ENCODE results near the gene PKNOX1.
"Not testable (repeated sequence)": the region's sequence is repeated elsewhere in the genome, so short reads cannot be mapped to it uniquely, and the experiment has no call there.

Gene PKNOX1

DNA sequence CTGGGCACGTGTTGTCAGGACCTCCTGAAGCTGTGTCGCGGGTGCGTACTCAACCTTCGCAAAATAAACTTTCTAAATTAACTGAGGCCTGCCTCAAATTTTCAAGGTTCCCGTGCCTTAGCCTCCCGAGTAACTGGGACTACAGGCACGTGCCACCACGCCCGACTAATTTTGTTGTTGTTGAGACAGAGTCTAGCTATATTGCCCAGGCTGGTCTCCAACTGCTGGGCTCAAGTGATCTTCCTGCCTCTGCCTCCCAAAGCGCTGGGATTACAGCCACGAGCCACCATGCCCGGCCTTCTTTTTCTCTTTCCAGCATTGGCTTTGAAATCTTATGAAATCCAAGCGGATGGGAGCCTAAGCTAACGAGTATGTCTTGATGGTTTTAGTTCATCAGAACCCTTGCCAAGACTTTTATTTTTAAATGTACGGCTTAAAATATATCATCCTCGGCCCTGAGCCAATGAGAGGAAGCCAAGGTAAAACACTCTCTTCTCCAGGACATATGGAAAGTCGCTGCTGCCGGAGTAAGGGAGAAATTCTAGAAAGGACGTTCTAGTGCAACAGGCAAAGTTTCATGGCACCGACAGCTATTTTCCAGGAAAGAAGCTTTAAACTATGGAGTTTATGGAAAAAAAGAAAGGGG is 36.3 kb upstream of the PKNOX1 start:
- in situ Hi-C loops (cut with HindIII; ENCODE audit: low pct_unique_long_range_greater_than_20kb, low sequenced_read_pairs): no loop called here
- no peak for DNase-seq (ENCODE audit: low read depth in 1 of 2, low spot score in 1 of 2)
- no peak for TF ChIP-seq JUND (IDR thresholded peaks at IDR 0.05; ENCODE audit: low read depth)

DNA sequence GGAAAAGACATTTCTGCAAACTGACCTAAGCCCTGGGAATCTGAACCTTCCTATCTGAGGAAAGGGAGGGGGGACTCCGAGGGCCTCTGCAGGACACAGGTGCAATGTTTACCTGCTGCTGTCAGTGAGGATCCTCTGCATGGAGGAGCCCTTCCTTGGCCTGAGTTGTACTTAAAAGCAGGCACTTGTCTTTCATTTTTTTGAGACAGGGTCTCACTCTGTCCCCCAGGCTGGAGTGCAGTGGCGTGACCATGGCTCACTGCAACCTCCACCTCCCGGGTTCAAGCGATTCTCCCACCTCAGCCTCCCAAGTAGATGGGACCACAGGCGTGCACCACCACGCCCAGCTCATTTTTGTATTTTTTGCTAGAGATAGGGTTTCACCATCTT is 35.8 kb upstream of the PKNOX1 start:
- DNase-seq (ENCODE audit: low read depth in 1 of 2, low spot score in 1 of 2); in situ Hi-C loops (cut with HindIII; ENCODE audit: low pct_unique_long_range_greater_than_20kb, low sequenced_read_pairs): not testable (repeated sequence)

DNA sequence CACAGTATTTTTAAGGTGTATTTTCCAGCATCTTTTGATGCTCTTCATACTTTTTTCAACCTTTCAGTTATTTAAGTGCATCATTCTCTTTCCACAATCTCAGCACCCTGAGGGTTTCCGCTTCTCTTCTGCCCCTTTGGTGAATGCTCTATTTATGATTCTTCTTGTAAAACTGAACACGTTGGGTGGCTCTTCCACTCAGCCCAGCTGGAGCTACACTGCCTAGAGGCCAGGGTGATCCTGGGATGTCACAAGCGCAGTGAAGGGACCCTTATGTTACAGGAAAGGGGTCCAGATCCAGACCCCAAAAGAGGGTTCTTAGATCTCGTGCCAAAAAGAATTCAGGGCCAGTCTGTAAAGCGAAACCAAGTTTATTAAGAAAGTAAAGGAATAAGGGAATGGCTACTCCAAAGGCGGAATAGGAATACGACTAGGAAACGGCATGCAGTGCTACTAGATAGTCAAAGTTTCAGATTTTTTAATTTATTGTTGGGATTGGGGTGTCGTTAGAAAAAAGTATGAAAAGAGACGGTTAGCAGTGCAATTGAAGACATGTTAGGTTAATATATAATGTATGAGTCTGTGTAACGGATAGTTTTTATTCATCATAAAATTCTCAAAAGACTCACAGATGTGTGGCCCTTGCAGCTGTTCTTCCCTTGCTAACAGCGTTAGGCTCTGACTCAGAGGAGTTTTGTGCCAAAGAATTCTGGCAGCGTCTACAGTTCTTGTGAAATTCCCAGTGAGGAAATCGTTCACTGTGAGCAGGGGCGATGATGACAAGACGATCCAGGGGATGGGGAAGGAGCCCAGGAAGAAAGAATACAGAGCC is 34.6 kb upstream of the PKNOX1 start:
- in situ Hi-C loops (cut with HindIII; ENCODE audit: low pct_unique_long_range_greater_than_20kb, low sequenced_read_pairs): no loop called here
- peak; percentile 18 to 67 for DNase-seq (ENCODE audit: low read depth in 1 of 2, low spot score in 1 of 2)
- TF ChIP-seq JUND (IDR thresholded peaks at IDR 0.05; ENCODE audit: low read depth): no peak

DNA sequence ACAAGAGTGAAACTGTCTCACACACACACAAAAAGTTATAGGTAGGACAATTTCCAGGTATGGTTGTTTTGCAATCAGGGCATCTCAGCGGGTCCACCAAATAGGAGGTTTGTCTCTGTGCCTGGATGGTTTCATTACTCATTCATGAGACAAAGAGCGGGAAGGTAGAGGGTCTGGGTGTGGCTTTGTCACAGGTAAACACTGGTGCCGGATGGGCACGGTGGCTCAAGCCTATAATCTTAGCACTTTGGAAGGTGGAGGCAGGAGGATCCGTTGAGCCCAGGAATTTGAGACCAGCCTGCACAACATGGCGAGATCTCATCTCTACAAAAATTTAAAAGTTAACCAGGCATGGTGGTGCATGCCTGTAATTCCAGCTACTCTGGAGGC is 32.7 kb upstream of the PKNOX1 start:
- no peak for DNase-seq (ENCODE audit: low read depth in 1 of 2, low spot score in 1 of 2)
- TF ChIP-seq JUND (IDR thresholded peaks at IDR 0.05; ENCODE audit: low read depth): no peak
- in situ Hi-C loops (cut with HindIII; ENCODE audit: low pct_unique_long_range_greater_than_20kb, low sequenced_read_pairs): no loop called here

DNA sequence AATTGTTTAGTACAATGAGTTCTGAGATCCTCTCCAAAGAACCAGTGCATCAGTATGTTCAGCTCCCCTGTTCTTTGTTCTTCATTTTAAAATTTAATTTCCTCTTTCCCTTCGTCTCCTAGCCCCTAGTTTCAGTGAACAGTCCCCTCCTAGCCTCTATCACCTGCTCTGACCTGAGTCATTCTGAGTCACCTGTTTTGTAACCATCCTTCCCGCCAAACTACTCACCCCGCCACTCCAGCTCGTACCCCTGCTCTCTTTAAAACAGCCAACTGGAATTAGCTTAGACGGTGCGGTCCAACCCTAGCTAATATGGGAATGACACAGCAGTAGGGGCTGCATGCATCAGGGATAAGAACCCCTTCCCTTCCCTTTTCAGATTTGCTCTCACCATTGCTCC is 32.1 kb upstream of the PKNOX1 start:
- DNase-seq (ENCODE audit: low read depth in 1 of 2, low spot score in 1 of 2): no peak
- in situ Hi-C loops (cut with HindIII; ENCODE audit: low pct_unique_long_range_greater_than_20kb, low sequenced_read_pairs): no loop called here
- TF ChIP-seq JUND (IDR thresholded peaks at IDR 0.05; ENCODE audit: low read depth): no peak

DNA sequence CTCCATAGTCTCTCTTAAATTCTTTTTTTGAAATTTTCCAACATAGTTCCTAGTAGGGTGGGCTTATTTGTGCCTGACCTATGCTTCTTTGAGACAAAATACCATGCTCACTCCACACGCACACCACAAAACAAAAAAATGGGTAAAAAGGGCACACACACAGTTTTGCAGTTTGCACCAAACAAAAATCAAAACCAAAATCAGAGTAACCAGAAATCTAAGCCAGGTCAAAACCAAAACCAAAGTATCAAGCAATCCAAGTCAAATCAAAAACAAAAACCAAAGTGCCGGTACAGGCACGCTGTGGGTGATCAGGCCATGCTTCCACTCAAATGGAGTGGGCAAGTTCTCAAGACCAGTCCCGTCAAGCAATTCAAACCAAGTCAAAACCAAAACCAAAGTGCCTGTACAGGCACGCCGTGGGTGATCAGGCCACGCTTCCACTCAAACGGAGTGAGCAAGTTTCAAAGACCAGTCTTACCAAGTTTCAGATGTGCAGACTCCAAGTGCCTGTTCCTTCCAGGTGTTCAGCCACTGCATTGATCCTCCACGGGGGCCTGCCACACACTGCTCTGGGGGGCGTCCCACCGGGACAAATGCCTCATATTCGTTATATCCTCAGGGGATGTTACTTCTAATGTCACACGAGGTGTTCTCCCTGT is 25.1 kb upstream of the PKNOX1 start:
- DNase-seq (ENCODE audit: low read depth in 1 of 2, low spot score in 1 of 2); in situ Hi-C loops (cut with HindIII; ENCODE audit: low pct_unique_long_range_greater_than_20kb, low sequenced_read_pairs): not testable (repeated sequence)

DNA sequence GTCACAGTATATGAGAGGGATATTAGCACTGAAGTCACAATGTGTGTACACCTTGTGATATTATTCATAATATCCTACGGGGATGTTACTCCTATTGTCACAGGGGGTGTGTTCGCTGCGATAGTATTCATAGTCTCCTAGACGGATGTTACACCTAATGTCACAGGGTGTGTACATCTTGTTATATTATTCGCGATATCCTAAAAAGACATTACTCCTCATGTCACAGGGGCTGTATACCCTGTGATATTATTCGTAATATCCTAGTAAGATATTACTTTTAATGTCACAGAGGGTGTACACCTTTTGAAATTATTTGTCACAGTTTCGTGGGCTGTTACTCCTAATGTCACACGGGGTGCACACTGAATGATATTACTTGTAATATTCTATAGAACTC is 23.2 kb upstream of the PKNOX1 start:
- DNase-seq (ENCODE audit: low read depth in 1 of 2, low spot score in 1 of 2); in situ Hi-C loops (cut with HindIII; ENCODE audit: low pct_unique_long_range_greater_than_20kb, low sequenced_read_pairs): not testable (repeated sequence)

DNA sequence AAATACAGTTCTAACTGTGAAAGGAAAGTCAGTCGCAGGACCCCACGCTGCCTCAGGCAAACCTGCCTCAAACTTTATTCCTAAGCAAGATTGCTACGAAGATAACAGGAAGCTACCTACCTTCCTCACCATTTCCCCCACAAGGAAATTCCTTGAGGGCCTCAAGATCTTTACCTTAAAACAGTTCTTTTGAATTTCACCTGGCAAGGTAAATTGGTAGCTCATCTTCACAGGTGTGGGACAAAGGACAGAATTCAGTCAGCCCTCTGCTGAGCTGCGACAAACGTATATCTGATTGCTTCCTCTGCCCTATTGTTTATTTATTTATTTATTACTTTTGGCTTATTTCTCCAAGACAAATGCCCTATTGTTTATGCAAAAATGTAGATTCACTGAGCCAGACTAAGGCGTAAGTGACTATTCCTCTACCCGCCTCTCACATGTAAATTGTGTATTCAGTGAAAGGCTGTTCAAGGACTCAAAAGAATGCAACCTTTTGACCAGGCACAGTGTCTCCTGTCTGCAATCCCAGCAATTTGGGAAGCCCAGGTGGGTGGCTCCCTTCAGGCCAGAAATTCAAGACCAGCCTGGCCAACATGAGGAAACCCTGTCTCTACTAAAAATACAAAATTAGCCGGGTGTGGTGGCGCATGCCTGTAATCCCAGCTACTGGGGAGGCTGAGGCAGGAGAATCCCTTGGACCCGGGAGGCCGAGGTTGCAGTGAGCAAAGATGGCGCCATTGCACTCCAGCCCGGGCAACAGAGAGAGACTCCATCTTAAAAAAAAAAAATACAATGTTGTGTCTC is 17.3 kb upstream of the PKNOX1 start:
- TF ChIP-seq JUND (IDR thresholded peaks at IDR 0.05; ENCODE audit: low read depth): no peak
- no peak for DNase-seq (ENCODE audit: low read depth in 1 of 2, low spot score in 1 of 2)
- in situ Hi-C loops (cut with HindIII; ENCODE audit: low pct_unique_long_range_greater_than_20kb, low sequenced_read_pairs): no loop called here

DNA sequence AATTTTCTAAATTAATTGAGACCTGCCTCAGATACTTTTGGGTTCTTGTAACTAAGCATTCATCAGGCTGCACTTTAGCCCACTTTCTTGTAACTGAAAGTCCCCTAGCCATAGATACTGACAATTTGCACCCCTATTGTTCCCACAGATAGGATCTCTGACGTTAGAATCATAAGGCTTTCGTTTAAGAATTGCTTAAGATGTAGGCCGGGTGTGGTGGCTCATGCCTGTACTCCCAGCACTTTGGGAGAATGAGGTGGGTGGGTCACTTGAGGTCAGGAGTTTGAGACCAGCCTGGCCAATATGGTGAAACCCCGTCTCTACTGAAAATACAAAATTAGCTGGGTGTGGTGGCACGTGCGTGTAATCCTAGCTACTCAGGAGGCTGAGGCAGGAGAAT is 16.2 kb upstream of the PKNOX1 start:
- in situ Hi-C loops (cut with HindIII; ENCODE audit: low pct_unique_long_range_greater_than_20kb, low sequenced_read_pairs); DNase-seq (ENCODE audit: low read depth in 1 of 2, low spot score in 1 of 2): not testable (repeated sequence)

DNA sequence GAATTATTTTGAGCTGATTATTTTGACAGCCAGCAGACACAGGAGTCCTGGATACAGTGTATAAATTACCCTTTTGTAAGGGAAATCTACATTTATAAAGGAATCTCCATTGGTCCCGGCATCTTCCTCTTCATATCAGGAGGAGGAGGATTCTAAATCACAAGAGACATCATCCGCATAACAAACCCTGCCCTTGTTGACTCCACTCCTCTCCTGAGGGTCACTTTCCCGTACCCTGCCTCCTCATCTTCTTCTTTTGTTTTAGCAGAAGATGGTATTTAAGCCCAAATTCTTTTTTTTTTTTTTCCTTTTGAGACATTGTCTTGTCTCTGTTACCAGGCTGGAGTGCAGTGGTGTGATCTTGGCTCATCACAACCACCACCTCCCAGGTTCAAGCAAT is 14.6 kb upstream of the PKNOX1 start:
- TF ChIP-seq JUND (IDR thresholded peaks at IDR 0.05; ENCODE audit: low read depth): no peak
- no peak for DNase-seq (ENCODE audit: low read depth in 1 of 2, low spot score in 1 of 2)
- in situ Hi-C loops (cut with HindIII; ENCODE audit: low pct_unique_long_range_greater_than_20kb, low sequenced_read_pairs): no loop called here

DNA sequence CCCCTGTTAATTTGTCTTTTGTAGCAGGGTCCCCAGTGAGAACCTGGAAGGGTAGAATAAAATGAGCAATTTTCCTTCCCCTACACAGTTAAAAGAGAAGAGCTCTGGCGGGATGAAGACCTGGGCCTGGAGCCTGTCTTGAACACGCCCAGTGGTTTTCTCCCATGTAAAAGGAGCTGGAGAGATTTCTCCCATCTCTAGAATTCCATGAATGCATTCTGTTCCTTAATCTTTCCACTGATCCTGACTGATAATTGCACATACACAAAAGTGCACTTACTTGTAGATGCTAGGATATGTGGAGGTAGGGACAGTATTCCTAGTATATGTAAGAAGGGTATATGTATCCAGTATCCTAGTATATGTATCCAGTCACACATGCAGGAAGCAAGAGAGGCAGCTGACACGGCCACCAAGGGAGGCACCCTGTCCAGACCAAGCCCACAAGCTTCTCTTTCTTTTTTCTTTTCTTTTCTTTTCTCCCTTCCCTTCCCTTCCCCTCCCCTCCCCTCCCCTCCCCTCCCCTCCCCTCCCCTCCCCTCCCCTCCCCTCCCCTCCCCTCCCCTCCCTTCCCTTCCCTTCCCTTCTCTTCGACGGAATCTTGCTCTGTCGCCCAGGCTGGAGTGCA is 11.9 kb upstream of the PKNOX1 start:
- no peak for TF ChIP-seq JUND (IDR thresholded peaks at IDR 0.05; ENCODE audit: low read depth)
- no peak for DNase-seq (ENCODE audit: low read depth in 1 of 2, low spot score in 1 of 2)
- in situ Hi-C loops (cut with HindIII; ENCODE audit: low pct_unique_long_range_greater_than_20kb, low sequenced_read_pairs): no loop called here

DNA sequence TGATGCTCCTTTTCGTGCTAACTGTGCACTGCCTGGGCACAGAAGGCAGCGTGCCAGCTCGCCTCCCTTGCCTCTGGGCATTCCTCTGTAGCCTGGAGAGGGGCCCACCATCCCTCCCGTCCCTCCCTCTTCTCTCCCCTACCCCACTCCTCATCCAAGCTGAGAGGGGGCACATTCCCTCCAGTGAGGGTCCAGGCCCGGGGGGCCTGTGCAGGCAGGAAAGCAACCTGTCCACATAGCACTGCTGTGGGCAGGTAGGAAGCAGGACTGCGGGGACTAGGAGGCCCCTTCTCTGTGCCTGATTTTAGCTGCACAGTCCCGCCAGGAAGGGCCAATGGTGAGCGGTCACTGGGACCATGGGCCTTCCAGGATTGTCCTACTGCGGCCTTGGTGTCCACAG is 10.3 kb upstream of the PKNOX1 start:
- in situ Hi-C loops (cut with HindIII; ENCODE audit: low pct_unique_long_range_greater_than_20kb, low sequenced_read_pairs): no loop called here
- no peak for DNase-seq (ENCODE audit: low read depth in 1 of 2, low spot score in 1 of 2)
- no peak for TF ChIP-seq JUND (IDR thresholded peaks at IDR 0.05; ENCODE audit: low read depth)
